Measurements from ENCODE around the gene TCF12.

The TCF12 gene

GRCh38 chr15:57057134-57057930 is 138.9 kb downstream of the TCF12 start:
- no peak for DNase-seq

GRCh38 chr15:57059026-57059660 is 140.7 kb downstream of the TCF12 start:
- no peak for DNase-seq

GRCh38 chr15:57060799-57061198 is 142.4 kb downstream of the TCF12 start:
- no peak for DNase-seq

- DNase-seq: no peak
Measured at GRCh38 chr15:57061281-57061680, 142.8 kb downstream of the TCF12 start.

- no peak for DNase-seq
Measured at GRCh38 chr15:57061696-57062095, 143.3 kb downstream of the TCF12 start.

GRCh38 chr15:57064033-57064432 is 145.6 kb downstream of the TCF12 start:
- no peak for DNase-seq

- DNase-seq: no peak
Measured at GRCh38 chr15:57069423-57069822, 151.0 kb downstream of the TCF12 start.

GRCh38 chr15:57070674-57071073 is 152.2 kb downstream of the TCF12 start:
- DNase-seq: no peak

GRCh38 chr15:57079446-57079845 is 161.0 kb downstream of the TCF12 start:
- DNase-seq: no peak

- DNase-seq: peak; percentile 21
Measured at GRCh38 chr15:57079931-57080620, 161.6 kb downstream of the TCF12 start.

- DNase-seq: no peak
Measured at GRCh38 chr15:57082054-57082728, 163.7 kb downstream of the TCF12 start.

- no peak for DNase-seq
Measured at GRCh38 chr15:57084192-57084591, 165.7 kb downstream of the TCF12 start.

- no peak for DNase-seq
Measured at GRCh38 chr15:57085267-57085666, 166.8 kb downstream of the TCF12 start.

GRCh38 chr15:57086857-57087427 is 168.5 kb downstream of the TCF12 start:
- DNase-seq: no peak

GRCh38 chr15:57089815-57090495 is 171.5 kb downstream of the TCF12 start:
- DNase-seq: no peak

- DNase-seq: peak; percentile 13
Measured at GRCh38 chr15:57090496-57090859, 172.0 kb downstream of the TCF12 start.

GRCh38 chr15:57091636-57092035 is 173.2 kb downstream of the TCF12 start:
- DNase-seq: no peak

GRCh38 chr15:57092252-57092651 is 173.8 kb downstream of the TCF12 start:
- DNase-seq: no peak

GRCh38 chr15:57094321-57095257 is 176.1 kb downstream of the TCF12 start:
- DNase-seq: no peak

- DNase-seq: no peak
Measured at GRCh38 chr15:57095896-57096295, 177.5 kb downstream of the TCF12 start.

GRCh38 chr15:57097246-57097645 is 178.8 kb downstream of the TCF12 start:
- DNase-seq: no peak
